Heart left ventricle (tissue), 13 donors: Measurements from ENCODE around the gene SORL1-AS1.

ENCODE experiments used
- POLR2A ChIP-seq, 2 donors: fragments of 450-650 bp; IDR thresholded peaks; one replicate each; pipeline ENCODE4 v1.6.1; 2017; ENCODE audit warnings: antibody characterized with exemption in 2 of 2, mild to moderate bottlenecking in 2 of 2, moderate library complexity in 2 of 2
- TF ChIP-seq, protein P1 (sequence below), 12 donors: fragments of 200-600 bp; sonication (generic) in 4 of 12; IDR thresholded peaks; one replicate each; pipeline versions ENCODE4 v1.5.0 to v1.8.0; 2018 to 2022; ENCODE audit warnings: antibody characterized with exemption in 12 of 12, mild to moderate bottlenecking in 5 of 12
- donor health status: ischemic (EF 13 %, LVEDD 7.1; RV severe dilation, severe dysfunction).
- donor health status: DM: no; HTN: yes; CAD: no.
- donor health status: DM: no; HTN: no; CAD: no.
- donor health status: ischemic (EF 25% LVEDD 6.9; RV normal size, moderate dysfunction).
- donor health status: ischemic (EF 25% LVEDD 5.7; RV mildly dilated, moderate dysfunction).
- donor health status: ischemic (EF 35%, LVEDD 5.7; RV mildly dilated, moderate dysfunction).
- donor health status: nonischemic (EF 11% LVEDD 7.7; RV severe dilation, severe dysfunction).
- donor health status: DM: yes; HTN: yes; CAD: no.
- donor health status: PGD.
- donor health status: ischemic (EF 29% LVEDD 5.4; RV normal size, mild dysfunction).
- donor health status: nonischemic (EF 23%, LVEDD 6.1; RV moderate dilation, normal function).

DNA sequence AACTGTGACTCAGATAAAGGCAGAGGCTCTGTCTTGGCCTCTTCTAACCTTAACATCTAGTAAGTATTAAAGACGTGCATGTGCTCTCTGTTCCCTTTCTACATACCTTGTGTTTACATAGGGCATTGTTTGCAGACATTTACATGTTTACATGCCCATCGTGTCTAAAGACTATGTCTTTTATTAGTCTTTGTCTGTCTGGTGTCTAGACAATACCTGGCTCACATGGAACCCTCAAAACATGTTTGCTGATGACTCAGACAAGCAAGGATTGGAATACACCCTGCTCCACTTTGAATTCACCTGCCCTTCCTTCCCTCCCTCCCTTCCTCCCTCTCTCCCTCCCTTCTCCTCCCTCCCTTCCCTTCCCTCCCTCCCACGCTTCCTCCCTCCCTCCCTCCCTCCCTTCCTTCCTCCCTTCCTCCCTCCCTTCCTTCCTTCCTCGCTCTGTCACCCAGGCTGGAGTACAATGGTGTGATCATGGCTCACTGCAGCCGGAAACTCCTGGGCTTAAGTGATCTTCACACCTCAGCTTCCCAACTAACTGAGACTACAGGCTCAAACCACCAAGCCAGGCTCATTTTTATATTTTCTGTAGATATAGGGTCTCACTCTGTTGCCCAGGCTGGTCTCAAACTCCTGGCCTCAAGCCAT lies 23.7 kb upstream of the SORL1-AS1 start:
- TF ChIP-seq, protein P1, sequence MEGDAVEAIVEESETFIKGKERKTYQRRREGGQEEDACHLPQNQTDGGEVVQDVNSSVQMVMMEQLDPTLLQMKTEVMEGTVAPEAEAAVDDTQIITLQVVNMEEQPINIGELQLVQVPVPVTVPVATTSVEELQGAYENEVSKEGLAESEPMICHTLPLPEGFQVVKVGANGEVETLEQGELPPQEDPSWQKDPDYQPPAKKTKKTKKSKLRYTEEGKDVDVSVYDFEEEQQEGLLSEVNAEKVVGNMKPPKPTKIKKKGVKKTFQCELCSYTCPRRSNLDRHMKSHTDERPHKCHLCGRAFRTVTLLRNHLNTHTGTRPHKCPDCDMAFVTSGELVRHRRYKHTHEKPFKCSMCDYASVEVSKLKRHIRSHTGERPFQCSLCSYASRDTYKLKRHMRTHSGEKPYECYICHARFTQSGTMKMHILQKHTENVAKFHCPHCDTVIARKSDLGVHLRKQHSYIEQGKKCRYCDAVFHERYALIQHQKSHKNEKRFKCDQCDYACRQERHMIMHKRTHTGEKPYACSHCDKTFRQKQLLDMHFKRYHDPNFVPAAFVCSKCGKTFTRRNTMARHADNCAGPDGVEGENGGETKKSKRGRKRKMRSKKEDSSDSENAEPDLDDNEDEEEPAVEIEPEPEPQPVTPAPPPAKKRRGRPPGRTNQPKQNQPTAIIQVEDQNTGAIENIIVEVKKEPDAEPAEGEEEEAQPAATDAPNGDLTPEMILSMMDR (IDR thresholded peaks at IDR 0.05): no peak
- no peak for TF ChIP-seq POLR2A (IDR thresholded peaks at IDR 0.05)
